HEK293T (cell line): ENCODE data around the gene PHYKPL.

Experiments used
- CTCF ChIA-PET: fragments of 350-600 bp; formaldehyde crosslinking; extraction: SDS; loops from one replicate; lab custom pipeline; 2021; ENCODE audit warnings: antibody characterized with exemption, inconsistent platforms; lab: Yijun Ruan, JAX
- POLR2A ChIA-PET: fragments of 350-600 bp; formaldehyde crosslinking; extraction: SDS; loops from one replicate; lab custom pipeline; 2020; ENCODE audit warnings: antibody characterized with exemption, inconsistent platforms; lab: Yijun Ruan, JAX
- DNase-seq: peaks from one replicate; pipeline ENCODE4 v3.0.0; 2012; ENCODE audit warnings: mixed read lengths; ENCODE audit errors: extremely low spot score
- ARNT ChIP-seq: fragments of 450-650 bp; IDR thresholded peaks from 2 replicates; pipeline ENCODE4 v1.6.1; 2017; ENCODE audit warnings: mild to moderate bottlenecking
- BHLHE40 ChIP-seq: fragments of 450-650 bp; IDR thresholded peaks from 2 replicates; pipeline ENCODE4 v1.6.1; 2016; ENCODE audit warnings: mild to moderate bottlenecking, moderate library complexity, borderline replicate concordance
- CTBP1 ChIP-seq: fragments of 450-650 bp; IDR thresholded peaks from 2 replicates; pipeline ENCODE4 v1.6.1; 2016; ENCODE audit warnings: borderline replicate concordance
- ELF4 ChIP-seq: fragments of 450-650 bp; IDR thresholded peaks from 2 replicates; pipeline ENCODE4 v1.6.1; 2017; ENCODE audit warnings: antibody characterized with exemption
- FOXA1 ChIP-seq: fragments of 450-650 bp; IDR thresholded peaks from 2 replicates; pipeline ENCODE4 v1.6.1; 2016; ENCODE audit warnings: mild to moderate bottlenecking
- FOXK2 ChIP-seq: fragments of 450-650 bp; IDR thresholded peaks from 2 replicates; pipeline ENCODE4 v1.6.1; 2016; ENCODE audit warnings: mild to moderate bottlenecking
- FOXM1 ChIP-seq: fragments of 450-650 bp; IDR thresholded peaks from 2 replicates; pipeline ENCODE4 v1.6.1; 2017; ENCODE audit warnings: mild to moderate bottlenecking, borderline replicate concordance
- HDGF ChIP-seq: fragments of 450-650 bp; IDR thresholded peaks from 2 replicates; pipeline ENCODE4 v1.6.1; 2017; ENCODE audit warnings: antibody characterized with exemption, borderline replicate concordance
- L3MBTL2 ChIP-seq: fragments of 450-650 bp; conservative IDR thresholded peaks from 2 replicates; pipeline ENCODE4 v1.6.1; 2016; ENCODE audit warnings: mild to moderate bottlenecking
- LEF1 ChIP-seq: fragments of 450-650 bp; IDR thresholded peaks from 2 replicates; pipeline ENCODE4 v1.6.1; 2017; ENCODE audit warnings: mild to moderate bottlenecking, borderline replicate concordance
- NFRKB ChIP-seq: fragments of 450-650 bp; IDR thresholded peaks from 2 replicates; pipeline ENCODE4 v1.6.1; 2016; ENCODE audit warnings: mild to moderate bottlenecking, moderate library complexity
- SP1 ChIP-seq: fragments of 450-650 bp; IDR thresholded peaks from 2 replicates; pipeline ENCODE4 v1.6.1; 2017
- SUZ12 ChIP-seq: fragments of 450-650 bp; IDR thresholded peaks from 2 replicates; pipeline ENCODE4 v1.6.1; 2016; ENCODE audit warnings: mild to moderate bottlenecking
- TARDBP ChIP-seq: fragments of 450-650 bp; IDR thresholded peaks from 2 replicates; pipeline ENCODE4 v1.6.1; 2016
- ZNF384 ChIP-seq: fragments of 450-650 bp; IDR thresholded peaks from 2 replicates; pipeline ENCODE4 v1.6.1; 2016
- TF ChIP-seq, protein P1 (sequence below): fragments of 450-650 bp; IDR thresholded peaks from 2 replicates; pipeline ENCODE4 v1.6.1; 2016

The PHYKPL gene

DNA sequence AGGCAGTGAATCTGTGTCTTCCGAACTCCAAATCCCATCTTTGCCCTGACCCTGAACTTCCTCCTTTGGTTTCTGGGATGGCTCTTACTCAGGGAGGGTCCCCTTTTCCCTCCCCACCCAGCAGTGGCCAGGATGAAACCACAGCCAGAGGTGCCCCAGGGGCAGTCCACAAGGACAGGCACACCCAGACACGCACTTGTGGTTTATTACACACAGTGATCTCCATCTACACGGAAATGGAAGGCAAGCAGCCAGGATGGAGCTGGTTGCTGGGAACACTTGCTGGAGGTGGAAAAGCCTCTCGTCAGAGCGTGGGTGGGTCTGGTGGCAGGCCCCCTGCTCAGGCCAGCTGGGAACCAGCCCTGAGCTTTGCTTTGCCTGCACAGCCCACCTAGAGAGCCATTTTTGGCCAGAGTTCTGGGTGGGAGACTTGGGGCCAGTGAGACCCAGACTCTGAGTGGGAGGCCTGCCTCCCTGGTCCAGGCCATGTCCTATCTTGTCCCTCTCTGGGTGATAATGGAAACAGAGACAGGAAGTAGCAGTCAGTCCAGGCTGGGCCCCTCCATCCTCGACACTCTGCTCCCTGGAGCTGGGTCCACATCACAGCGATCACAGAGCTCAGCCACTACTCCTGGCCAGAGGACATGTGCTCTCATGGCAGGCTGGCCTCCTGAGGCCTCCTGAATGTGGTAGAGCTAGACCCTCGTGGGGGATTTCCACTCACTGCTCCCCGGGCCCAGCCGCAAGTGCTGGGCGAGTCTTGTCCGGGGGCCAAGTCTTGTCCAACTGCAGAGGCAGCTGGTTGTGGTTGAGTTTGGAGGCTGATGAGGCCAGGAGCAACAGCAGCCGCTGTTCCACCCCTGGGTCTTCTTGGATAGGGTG lies 5.1 kb upstream of the PHYKPL start:
- no peak for DNase-seq
- TF ChIP-seq ZNF384 = no peak
- TF ChIP-seq TARDBP = no peak
- no peak for TF ChIP-seq SUZ12
- no peak for TF ChIP-seq ELF4
- TF ChIP-seq CTBP1 = no peak
- TF ChIP-seq, protein P1, sequence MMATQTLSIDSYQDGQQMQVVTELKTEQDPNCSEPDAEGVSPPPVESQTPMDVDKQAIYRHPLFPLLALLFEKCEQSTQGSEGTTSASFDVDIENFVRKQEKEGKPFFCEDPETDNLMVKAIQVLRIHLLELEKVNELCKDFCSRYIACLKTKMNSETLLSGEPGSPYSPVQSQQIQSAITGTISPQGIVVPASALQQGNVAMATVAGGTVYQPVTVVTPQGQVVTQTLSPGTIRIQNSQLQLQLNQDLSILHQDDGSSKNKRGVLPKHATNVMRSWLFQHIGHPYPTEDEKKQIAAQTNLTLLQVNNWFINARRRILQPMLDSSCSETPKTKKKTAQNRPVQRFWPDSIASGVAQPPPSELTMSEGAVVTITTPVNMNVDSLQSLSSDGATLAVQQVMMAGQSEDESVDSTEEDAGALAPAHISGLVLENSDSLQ = no peak
- no peak for TF ChIP-seq BHLHE40
- ChIA-PET CTCF (no interaction called here), POLR2A (interaction anchor here (1.3 kb wide), 2 partner anchors 33 to 34 kb away, joined by 3 read pairs; partner anchors contain the start of gene HNRNPAB)

DNA sequence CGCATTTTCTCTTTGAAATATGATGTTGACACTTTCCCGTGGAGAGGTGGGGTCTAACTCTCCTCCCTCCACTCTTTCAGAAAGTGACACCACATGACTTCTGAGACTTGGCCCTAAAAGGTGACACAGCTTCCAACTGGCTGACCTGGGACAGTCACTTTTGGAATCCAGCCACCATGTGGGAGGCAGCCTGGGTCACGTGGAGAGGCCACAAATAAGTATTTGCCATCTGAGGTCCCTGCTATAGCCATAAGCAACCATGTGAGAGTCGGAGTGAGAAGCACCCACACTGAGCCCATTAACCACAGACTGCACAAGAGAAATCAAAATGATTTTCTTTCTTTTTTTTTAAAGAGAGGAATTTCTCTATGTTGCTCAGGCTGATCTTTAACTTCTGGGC lies 4.1 kb upstream of the PHYKPL start:
- TF ChIP-seq SUZ12 = no peak
- TF ChIP-seq NFRKB = no peak
- no peak for TF ChIP-seq ARNT
- TF ChIP-seq CTBP1 = no peak
- TF ChIP-seq HDGF = no peak
- no peak for TF ChIP-seq SP1
- no peak for TF ChIP-seq BHLHE40
- TF ChIP-seq, protein P1 = no peak
- TF ChIP-seq L3MBTL2 = no peak
- no peak for TF ChIP-seq FOXM1
- ChIA-PET CTCF (no interaction called here), POLR2A (interaction anchor here (1.3 kb wide), 1 partner anchor 32 kb away, joined by 3 read pairs; the partner anchor contains the start of gene HNRNPAB)
- DNase-seq = no peak

DNA sequence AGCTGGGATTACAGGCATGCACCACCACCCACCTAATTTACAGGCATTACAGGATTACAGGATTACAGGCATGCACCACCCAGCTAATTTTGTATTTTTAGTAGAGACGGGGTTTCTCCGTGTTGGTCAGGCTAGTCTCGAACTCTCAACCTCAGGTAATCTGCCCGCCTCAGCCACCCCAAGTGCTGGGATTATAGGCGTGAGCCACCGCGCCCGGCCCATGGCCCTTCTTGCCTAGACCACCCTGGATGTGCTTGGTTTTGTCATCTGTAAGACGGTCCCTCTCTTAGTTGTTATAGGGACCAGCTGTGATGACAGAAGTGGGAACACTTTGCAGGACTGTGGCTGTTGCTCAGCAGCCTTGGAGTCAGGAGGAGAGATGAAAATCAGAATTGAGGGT lies 3.5 kb upstream of the PHYKPL start:
- no peak for TF ChIP-seq FOXK2
- no peak for TF ChIP-seq ELF4
- TF ChIP-seq ZNF384 = no peak
- no peak for TF ChIP-seq SP1
- no peak for TF ChIP-seq FOXA1
- TF ChIP-seq FOXM1 = no peak
- TF ChIP-seq TARDBP = no peak
- TF ChIP-seq, protein P1 = no peak
- ChIA-PET POLR2A (interaction anchor here (1.3 kb wide), 1 partner anchor 32 kb away, joined by 3 read pairs; the partner anchor contains the start of gene HNRNPAB), CTCF (no interaction called here)
- DNase-seq = no peak

DNA sequence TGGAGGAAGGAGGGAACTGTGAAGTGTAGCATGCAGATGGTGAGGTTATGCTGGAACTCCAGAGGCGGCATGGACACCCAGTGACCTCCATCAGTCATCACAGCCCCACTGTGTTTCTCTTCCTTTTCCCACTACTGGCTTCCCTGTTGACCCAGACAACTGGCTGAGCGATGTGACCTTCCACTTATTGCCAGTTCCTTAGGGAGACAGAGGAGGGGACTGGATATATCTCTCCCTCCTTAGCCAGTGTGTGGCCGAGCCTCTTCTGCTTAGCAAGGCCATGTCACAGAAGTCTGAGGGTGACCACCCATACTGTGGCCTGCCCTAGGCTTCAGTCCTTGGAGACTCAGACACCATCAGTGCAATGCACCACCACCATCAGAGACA lies 3.0 kb upstream of the PHYKPL start:
- TF ChIP-seq FOXA1 (no peak), LEF1 (no peak), ARNT (no peak), SUZ12 (no peak), TARDBP (no peak), FOXK2 (no peak), CTBP1 (no peak), SP1 (no peak), ELF4 (no peak), BHLHE40 (no peak), L3MBTL2 (no peak), FOXM1 (no peak), HDGF (no peak)
- TF ChIP-seq, protein P1 = no peak
- ChIA-PET CTCF (interaction anchor here (0.8 to 1.2 kb wide), 7 partner anchors 8 to 355 kb away, joined by 3 to 6 read pairs (median 3); partner anchors contain the start of gene COL23A1), POLR2A (interaction anchor here (1.8 kb wide), 1 partner anchor 31 kb away, joined by 11 read pairs; the partner anchor contains the start of gene HNRNPAB)
- no peak for DNase-seq

DNA sequence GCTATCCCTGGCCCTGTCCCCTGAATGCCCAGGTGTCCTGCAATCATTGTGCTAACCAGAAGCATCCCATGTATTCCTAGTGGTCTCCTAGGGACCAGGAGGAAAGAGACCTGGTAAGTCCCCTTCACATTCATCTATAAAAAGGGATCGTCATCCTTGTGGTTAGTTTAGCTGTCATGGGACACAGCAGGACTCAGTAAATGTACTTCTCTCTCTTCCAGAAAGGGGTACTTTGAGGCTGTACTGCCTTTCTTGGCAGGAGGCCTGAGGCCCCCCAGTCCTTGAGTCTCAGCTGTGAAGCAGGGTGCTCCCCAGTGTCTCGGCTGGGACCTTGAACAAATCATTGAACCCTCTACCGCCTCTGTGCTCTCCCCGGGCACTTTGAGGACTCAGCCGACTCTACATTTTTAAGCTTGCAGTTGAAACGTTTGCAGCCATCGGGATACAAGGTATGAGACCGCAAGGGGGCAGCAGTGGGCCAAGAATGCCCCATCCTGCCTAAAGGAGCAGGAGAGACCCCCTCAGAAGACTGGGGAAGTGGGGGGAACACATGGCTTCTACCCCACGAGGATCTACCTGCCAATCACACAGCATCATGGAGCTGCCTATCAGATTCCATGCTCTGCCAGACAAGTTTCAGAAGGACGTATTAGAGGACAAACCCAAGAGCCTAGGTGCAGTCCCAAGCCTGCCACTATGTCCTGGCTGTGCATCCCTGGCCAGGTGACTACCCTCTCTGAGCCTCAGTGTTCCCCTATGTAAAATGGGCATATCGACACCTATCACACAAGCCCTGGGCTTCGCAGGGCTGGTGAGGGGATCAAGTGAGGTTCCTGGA lies 2.4 kb upstream of the PHYKPL start:
- ChIA-PET POLR2A (interaction anchor here (1.8 kb wide), 1 partner anchor 31 kb away, joined by 11 read pairs; the partner anchor contains the start of gene HNRNPAB), CTCF (interaction anchor here (0.5 to 1.2 kb wide), 16 partner anchors 9 to 1428 kb away, joined by 3 to 6 read pairs (median 3); partner anchors contain the start of gene COL23A1)
- peak; percentile 87 for DNase-seq
- TF ChIP-seq TARDBP = no peak
- TF ChIP-seq L3MBTL2 = peak; percentile 52
- TF ChIP-seq, protein P1 = peak; percentile 82
